Testis (tissue), 3 donors: Measurements from ENCODE around the gene STAT6. TPM values are rescaled to one million over a fixed set of nuclear protein-coding genes. Genes with fewer than 3 reads are reported as not detected.

ENCODE experiments used
- DNase-seq: peaks from one replicate; pipeline ENCODE4 v3.0.0-alpha.2; 2019
- H3K27ac ChIP-seq, 2 donors: fragments of 200-600 bp; sonication (generic); one replicate each; pipeline ENCODE4 v1.5.1; 2019
- H3K27me3 ChIP-seq: fragments of 200-600 bp; sonication (generic); one replicate; pipeline ENCODE4 v1.5.1; 2019
- H3K36me3 ChIP-seq: fragments of 200-600 bp; sonication (generic); one replicate; pipeline ENCODE4 v1.5.1; 2017; ENCODE audit warnings: low read depth; ENCODE audit errors: missing control alignments
- H3K4me1 ChIP-seq: fragments of 200-600 bp; sonication (generic); one replicate; pipeline ENCODE4 v1.5.1; 2019
- H3K4me3 ChIP-seq, 2 donors: fragments of 200-600 bp; sonication (generic); one replicate each; pipeline ENCODE4 v1.5.1; 2017 to 2019
- H3K9me3 ChIP-seq: fragments of 200-600 bp; sonication (generic); one replicate; pipeline ENCODE4 v1.5.1; 2017
- POLR2A ChIP-seq: fragments of 450-650 bp; IDR thresholded peaks from one replicate; pipeline ENCODE4 v1.6.1; 2017; ENCODE audit warnings: antibody characterized with exemption, mild to moderate bottlenecking, moderate library complexity
- WGBS, 2 donors: methylation state at CpG; one replicate each; pipeline ENCODE4 v1.1.5; 2018; 5-methylcytosine and 5-hydroxymethylcytosine counted together
- intact Hi-C: fragments of 100-400 bp; cut with DNase I; formaldehyde crosslinking; loops from one replicate; pipeline ENCODE4 v1.15.1; 2023; ENCODE audit warnings: low total_unique reads
- polyA plus RNA-seq: library from polyadenylated mRNA; stranded (reverse); fragments of 350-450 nt; fragmentation: Illumina TruSeq; extraction: RNeasy Lipid Tissue Mini Kit (QIAGEN cat#74804); gene quantifications from one replicate; pipeline ENCODE4 v1.2.3, GENCODE V29; 2014; ENCODE audit warnings: low read depth, low replicate concordance; ENCODE audit not compliant: insufficient read depth
- total RNA-seq, 2 donors: library from RNA; depleted of rRNA; stranded (reverse); fragments of >200 nt; gene quantifications; one replicate each; pipeline ENCODE4 v1.2.3, GENCODE V29; 2016
- TF ChIP-seq, protein P1 (sequence below), 3 experiments: fragments of 450-650 bp in 2 of 3; fragments of 200-600 bp in 1 of 3; sonication (generic) in 1 of 3; IDR thresholded peaks; one replicate each; pipeline ENCODE4 v1.5.1; 2016 to 2019; ENCODE audit warnings: antibody characterized with exemption in 3 of 3, mild to moderate bottlenecking in 2 of 3, moderate library complexity in 1 of 3

The STAT6 gene
- total and polyA plus RNA-seq, 3 donors from 2014 or later: 53.2 to 81.5 (median 66.2) TPM

DNA sequence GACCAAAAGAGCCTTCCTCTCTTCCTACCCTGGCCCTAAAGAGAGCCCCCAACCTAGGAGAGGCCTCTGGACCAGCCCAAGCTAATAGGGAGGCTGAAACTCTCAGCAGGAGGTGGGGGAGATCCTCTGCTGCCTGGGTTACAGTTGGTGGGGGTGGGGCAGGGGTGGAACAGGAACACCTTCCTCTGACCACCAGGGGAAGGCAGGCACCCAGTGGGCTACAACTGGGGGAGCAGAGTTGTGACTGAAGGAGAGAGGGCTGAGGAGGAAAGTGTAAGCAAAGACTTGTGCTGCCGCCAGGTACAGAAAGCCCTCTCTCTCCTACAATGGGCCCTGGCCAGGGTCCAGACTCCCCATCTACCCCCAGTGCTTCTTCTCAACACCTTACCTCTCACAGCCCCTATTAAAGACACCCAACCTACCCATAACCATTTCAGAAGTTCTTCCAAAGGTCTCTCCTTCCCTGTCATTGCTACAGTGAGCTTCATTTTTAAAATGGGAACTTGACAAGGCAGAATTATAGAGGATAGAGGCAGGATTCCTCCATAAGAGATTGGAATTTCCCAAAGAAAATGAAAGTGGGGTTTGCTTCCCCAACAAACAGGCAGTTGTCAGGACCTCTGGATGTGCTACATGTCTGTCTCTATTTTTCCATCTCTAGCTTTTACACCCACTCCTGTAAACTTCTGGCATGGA, 62.6 kb downstream of the STAT6 start:
- DNase-seq: no peak
- H3K27me3 ChIP-seq: no peaks in the 10 kb centered on the region
- 88 to 94% methylated on average over 1 of the region's 1 CpG for WGBS, 2 donors
- no peaks in the 10 kb centered on the region for H3K4me1 ChIP-seq
- no peak for TF ChIP-seq POLR2A
- TF ChIP-seq, protein P1, sequence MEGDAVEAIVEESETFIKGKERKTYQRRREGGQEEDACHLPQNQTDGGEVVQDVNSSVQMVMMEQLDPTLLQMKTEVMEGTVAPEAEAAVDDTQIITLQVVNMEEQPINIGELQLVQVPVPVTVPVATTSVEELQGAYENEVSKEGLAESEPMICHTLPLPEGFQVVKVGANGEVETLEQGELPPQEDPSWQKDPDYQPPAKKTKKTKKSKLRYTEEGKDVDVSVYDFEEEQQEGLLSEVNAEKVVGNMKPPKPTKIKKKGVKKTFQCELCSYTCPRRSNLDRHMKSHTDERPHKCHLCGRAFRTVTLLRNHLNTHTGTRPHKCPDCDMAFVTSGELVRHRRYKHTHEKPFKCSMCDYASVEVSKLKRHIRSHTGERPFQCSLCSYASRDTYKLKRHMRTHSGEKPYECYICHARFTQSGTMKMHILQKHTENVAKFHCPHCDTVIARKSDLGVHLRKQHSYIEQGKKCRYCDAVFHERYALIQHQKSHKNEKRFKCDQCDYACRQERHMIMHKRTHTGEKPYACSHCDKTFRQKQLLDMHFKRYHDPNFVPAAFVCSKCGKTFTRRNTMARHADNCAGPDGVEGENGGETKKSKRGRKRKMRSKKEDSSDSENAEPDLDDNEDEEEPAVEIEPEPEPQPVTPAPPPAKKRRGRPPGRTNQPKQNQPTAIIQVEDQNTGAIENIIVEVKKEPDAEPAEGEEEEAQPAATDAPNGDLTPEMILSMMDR (IDR thresholded peaks at IDR 0.05): no peak
- intact Hi-C loops: no loop called here
- H3K9me3 ChIP-seq: no peaks in the 10 kb centered on the region
- no peaks in the 10 kb centered on the region for H3K36me3 ChIP-seq
- no peak overlapping the region for H3K27ac ChIP-seq
- no peak overlapping the region for H3K4me3 ChIP-seq

- intact Hi-C loops: no loop called here
- no peak for DNase-seq
- H3K9me3 ChIP-seq: no peaks in the 10 kb centered on the region
- H3K36me3 ChIP-seq: no peaks in the 10 kb centered on the region
- no peaks in the 10 kb centered on the region for H3K27me3 ChIP-seq
- no peak overlapping the region for H3K4me3 ChIP-seq
- H3K4me1 ChIP-seq: no peaks in the 10 kb centered on the region
- WGBS, 2 donors: 73 to 100% methylated on average over 1 of the region's 1 CpG
- no peak for TF ChIP-seq POLR2A
- TF ChIP-seq, protein P1 (IDR thresholded peaks at IDR 0.05): no peak
- no peak overlapping the region for H3K27ac ChIP-seq
These were observed 63.2 kb downstream of the STAT6 start for GRCh38 chr12:57047981-57048380.

DNA sequence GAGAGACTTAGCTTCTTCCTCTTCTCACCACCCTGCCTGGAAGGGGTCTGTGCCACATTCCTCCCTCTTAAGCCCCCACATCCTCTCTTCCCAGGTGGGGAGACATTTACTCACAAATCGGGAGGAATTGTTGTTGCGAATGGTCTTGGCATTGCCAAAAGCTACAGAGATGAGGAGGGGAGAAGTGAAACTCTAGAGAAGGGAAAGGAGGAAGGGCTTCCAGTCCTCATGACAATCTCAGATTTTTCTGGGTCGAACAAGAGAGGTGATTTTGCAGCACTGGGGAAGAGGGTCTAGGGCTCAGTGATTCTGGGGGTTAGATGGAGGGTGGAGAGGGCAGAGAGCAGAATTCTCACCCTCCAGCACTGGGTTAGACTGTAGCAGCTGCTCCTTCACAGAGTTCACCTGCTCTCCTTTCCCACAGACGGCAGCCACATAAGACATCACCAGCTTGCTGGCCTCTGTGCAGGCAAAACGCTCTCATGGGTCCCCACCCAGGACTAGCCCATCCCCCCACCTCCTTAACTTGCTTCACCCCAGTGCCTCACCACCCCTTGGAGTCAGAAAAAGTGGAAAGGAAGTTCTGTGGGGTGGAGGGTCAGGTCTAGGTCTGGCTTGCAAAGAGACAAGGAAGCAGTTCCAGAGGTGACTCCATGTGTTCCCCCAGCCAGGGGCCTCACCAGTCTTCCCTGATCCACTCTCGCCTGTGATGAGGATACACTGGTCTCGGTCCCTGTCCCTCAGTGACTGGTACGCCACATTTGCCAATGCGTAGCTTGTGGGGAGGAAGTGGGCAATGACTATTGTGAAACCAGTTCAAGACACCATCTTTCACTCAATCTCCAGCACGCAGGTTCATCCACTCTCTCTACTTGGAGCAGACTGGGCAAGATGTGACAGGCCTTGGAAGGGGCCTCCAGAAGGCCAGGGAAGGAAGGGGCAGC, 63.9 kb downstream of the STAT6 start:
- intact Hi-C loops: no loop called here
- H3K36me3 ChIP-seq: no peaks in the 10 kb centered on the region
- TF ChIP-seq, protein P1 (IDR thresholded peaks at IDR 0.05): no peak
- TF ChIP-seq POLR2A: no peak
- H3K4me1 ChIP-seq: no peaks in the 10 kb centered on the region
- no peak overlapping the region for H3K27ac ChIP-seq
- no peak for DNase-seq
- 75 to 82% methylated on average over 10 of the region's 10 CpGs for WGBS, 2 donors
- no peak overlapping the region for H3K4me3 ChIP-seq
- H3K9me3 ChIP-seq: no peaks in the 10 kb centered on the region
- H3K27me3 ChIP-seq: no peaks in the 10 kb centered on the region

- Histone ChIP-seq H3K27me3 (no peaks in the 10 kb centered on the region), H3K27ac (no peak overlapping the region), H3K4me3 (no peak overlapping the region), H3K9me3 (no peaks in the 10 kb centered on the region), H3K36me3 (no peaks in the 10 kb centered on the region), H3K4me1 (no peaks in the 10 kb centered on the region)
- WGBS, 2 donors: 75 to 80% methylated on average over 6 of the region's 6 CpGs
- no peak for TF ChIP-seq POLR2A
- TF ChIP-seq, protein P1 (IDR thresholded peaks at IDR 0.05): no peak
- intact Hi-C loops: no loop called here
- no peak for DNase-seq
These were observed 64.9 kb downstream of the STAT6 start for GRCh38 chr12:57046086-57046791.

Other genes starting within 250 kb of the STAT6 start
- gene SDR9C7, start 177.0 kb downstream of the STAT6 start, total RNA-seq: under 1 TPM in 1 of 2 donors, not detected in 1; 0.43 TPM
- 0.46 TPM for gene SDR9C7, start 177.0 kb downstream of the STAT6 start, polyA plus RNA-seq
- gene RDH16, start 153.8 kb downstream of the STAT6 start, total RNA-seq: 1 to 10 TPM; 1.4 to 2.9 TPM
- gene RDH16, start 153.8 kb downstream of the STAT6 start, polyA plus RNA-seq: 0.83 TPM
- 10 to 100 TPM; 21.0 to 21.7 TPM for gene ZBTB39, start 104.8 kb downstream of the STAT6 start, total RNA-seq
- gene ZBTB39, start 104.8 kb downstream of the STAT6 start, polyA plus RNA-seq: 15.3 TPM
- gene TAC3, start 94.8 kb downstream of the STAT6 start, total RNA-seq: 1 to 10 TPM; 2.5 to 2.9 TPM
- 3.9 TPM for gene TAC3, start 94.8 kb downstream of the STAT6 start, polyA plus RNA-seq
- gene MYO1A, start 61.2 kb downstream of the STAT6 start, total RNA-seq: 1 to 10 TPM; 5.9 to 7.6 TPM
- 5.4 TPM for gene MYO1A, start 61.2 kb downstream of the STAT6 start, polyA plus RNA-seq
- gene NEMP1, start 32.6 kb downstream of the STAT6 start, total RNA-seq: 10 to 100 TPM; 18.1 to 18.2 TPM
- gene NEMP1, start 32.6 kb downstream of the STAT6 start, polyA plus RNA-seq: 15.9 TPM
- gene NAB2, start 22.2 kb downstream of the STAT6 start, total RNA-seq: 10 to 100 TPM; 45.7 to 59.5 TPM
- 31.4 TPM for gene NAB2, start 22.2 kb downstream of the STAT6 start, polyA plus RNA-seq
- gene LRP1, start 17.1 kb upstream of the STAT6 start, total RNA-seq: 100 to 1,000 TPM; 135 to 200 TPM
- 82.4 TPM for gene LRP1, start 17.1 kb upstream of the STAT6 start, polyA plus RNA-seq
- not detected for gene LRP1-AS, start 36.3 kb upstream of the STAT6 start, total RNA-seq
- not detected for gene LRP1-AS, start 36.3 kb upstream of the STAT6 start, polyA plus RNA-seq
- 1 to 10 TPM; 7.5 to 7.7 TPM for gene NXPH4, start 105.4 kb upstream of the STAT6 start, total RNA-seq
- gene NXPH4, start 105.4 kb upstream of the STAT6 start, polyA plus RNA-seq: 1.8 TPM
- gene SHMT2, start 118.3 kb upstream of the STAT6 start, total RNA-seq: 10 to 100 TPM; 25.9 to 33.9 TPM
- gene SHMT2, start 118.3 kb upstream of the STAT6 start, polyA plus RNA-seq: 24.8 TPM
- 10 to 100 TPM in 1 of 2 donors, 1 to 10 TPM in 1; 5.0 to 12.0 TPM for gene STAC3, start 139.8 kb upstream of the STAT6 start, total RNA-seq
- 23.4 TPM for gene STAC3, start 139.8 kb upstream of the STAT6 start, polyA plus RNA-seq